Rectal smooth muscle tissue (tissue), 1 donor: ENCODE measurements around the gene GPX3.

Experiments used
- H3K27ac ChIP-seq: one replicate; pipeline ENCODE4 v1.7.0; 2013; ENCODE audit warnings: low read depth, low read length, inconsistent platforms
- H3K27me3 ChIP-seq: one replicate; pipeline ENCODE4 v1.7.0; 2013; ENCODE audit warnings: low read length; ENCODE audit not compliant: control insufficient read depth, insufficient read depth
- H3K36me3 ChIP-seq: one replicate; pipeline ENCODE4 v1.7.0; 2013; ENCODE audit warnings: low read length; ENCODE audit not compliant: control insufficient read depth, insufficient read depth
- H3K4me1 ChIP-seq: one replicate; pipeline ENCODE4 v1.7.0; 2013; ENCODE audit warnings: low read length; ENCODE audit not compliant: control insufficient read depth, insufficient read depth
- H3K4me3 ChIP-seq: one replicate; pipeline ENCODE4 v1.7.0; 2013; ENCODE audit warnings: low read length
- H3K9ac ChIP-seq: one replicate; pipeline ENCODE4 v1.7.0; 2013; ENCODE audit warnings: low read length

Gene GPX3, protein sequence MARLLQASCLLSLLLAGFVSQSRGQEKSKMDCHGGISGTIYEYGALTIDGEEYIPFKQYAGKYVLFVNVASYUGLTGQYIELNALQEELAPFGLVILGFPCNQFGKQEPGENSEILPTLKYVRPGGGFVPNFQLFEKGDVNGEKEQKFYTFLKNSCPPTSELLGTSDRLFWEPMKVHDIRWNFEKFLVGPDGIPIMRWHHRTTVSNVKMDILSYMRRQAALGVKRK

DNA sequence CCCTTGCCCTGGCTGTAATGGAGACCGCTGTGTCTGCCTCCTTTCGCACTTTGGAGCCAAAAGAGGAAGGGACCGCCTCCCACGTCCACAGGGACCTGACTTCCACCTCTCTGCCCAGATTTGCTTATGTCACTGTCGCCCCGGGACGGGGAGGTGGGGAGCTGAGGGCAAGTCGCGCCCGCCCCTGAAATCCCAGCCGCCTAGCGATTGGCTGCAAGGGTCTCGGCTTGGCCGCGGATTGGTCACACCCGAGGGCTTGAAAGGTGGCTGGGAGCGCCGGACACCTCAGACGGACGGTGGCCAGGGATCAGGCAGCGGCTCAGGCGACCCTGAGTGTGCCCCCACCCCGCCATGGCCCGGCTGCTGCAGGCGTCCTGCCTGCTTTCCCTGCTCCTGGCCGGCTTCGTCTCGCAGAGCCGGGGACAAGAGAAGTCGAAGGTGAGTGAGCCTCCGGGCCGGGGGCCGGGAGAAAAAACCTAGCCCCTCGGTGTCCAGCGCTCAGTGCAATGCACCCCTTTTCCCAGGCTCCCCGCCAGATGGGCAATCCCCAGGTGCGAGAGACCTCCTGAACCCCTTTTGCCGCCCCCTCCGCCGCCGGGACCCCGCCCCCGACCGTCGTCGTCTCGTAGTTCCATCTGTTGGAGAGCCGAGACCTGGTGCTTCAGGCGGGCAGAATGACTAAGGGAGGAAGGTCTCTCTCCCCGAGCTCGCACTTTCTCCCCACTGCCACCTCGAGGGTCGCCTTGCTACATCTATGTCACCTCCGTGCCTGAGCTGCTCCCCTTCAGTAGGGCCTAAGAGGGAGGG, at the start of gene GPX3:
TSS of gene GPX3 (plus strand) at position 288 of the 807 bp plus-strand sequence. CDS start at position 352, 64 bp downstream.
- H3K27ac ChIP-seq: peak within 1 kb of the TSS; percentile 19
- no peaks in the 10 kb centered on the region for H3K4me1 ChIP-seq
- H3K36me3 ChIP-seq: no peaks in the 10 kb centered on the region
- H3K4me3 ChIP-seq: peak within 1 kb of the TSS; percentile 76
- peak within 1 kb of the TSS; percentile 24 for H3K9ac ChIP-seq
- no peaks in the 10 kb centered on the region for H3K27me3 ChIP-seq

DNA sequence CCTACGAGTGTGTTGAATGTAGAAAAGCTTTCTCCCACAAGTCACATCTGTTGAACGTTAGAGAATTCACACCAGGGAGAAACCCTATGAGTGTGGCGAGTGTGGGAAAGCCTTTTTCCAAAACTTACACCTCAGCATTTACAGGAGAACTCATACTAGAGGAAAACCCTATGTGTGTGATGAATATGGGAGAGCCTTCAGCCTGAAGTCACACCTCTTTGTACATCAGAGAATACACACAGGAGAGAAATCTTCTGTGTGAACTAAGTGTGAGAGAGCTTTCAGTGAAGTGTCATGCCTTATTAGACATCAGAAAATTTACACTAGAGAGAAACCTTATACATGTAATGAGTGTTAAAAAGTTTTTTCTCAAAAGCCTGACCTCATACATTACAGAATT, 41.8 kb upstream of the GPX3 start:
- no peak overlapping the region for H3K4me3 ChIP-seq
- H3K27ac ChIP-seq: no peak overlapping the region
- no peaks in the 10 kb centered on the region for H3K4me1 ChIP-seq
- H3K27me3 ChIP-seq: no peaks in the 10 kb centered on the region
- no peak overlapping the region for H3K9ac ChIP-seq
- no peaks in the 10 kb centered on the region for H3K36me3 ChIP-seq

DNA sequence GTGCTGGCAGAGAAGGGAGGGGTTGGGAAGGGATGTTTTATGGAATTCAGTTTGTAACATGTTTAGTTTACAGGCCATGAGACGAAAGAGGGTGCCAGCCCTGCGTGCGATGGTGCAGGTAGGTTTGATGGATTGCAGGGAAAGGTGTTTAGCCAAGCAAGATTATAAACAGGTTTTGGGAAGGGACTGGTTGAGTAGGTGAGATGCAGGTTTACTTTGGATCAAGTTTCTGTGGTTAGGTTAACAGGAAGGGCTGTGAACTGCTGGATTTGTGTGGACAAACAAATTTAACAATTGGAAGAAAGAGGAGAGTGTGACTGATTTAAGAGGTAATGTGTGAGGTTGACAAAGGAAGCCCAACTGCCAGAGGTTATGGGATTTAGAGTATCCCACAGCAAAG, 32.6 kb upstream of the GPX3 start:
- no peaks in the 10 kb centered on the region for H3K4me1 ChIP-seq
- H3K9ac ChIP-seq: no peak overlapping the region
- H3K4me3 ChIP-seq: no peak overlapping the region
- no peak overlapping the region for H3K27ac ChIP-seq
- no peaks in the 10 kb centered on the region for H3K27me3 ChIP-seq
- H3K36me3 ChIP-seq: no peaks in the 10 kb centered on the region

DNA sequence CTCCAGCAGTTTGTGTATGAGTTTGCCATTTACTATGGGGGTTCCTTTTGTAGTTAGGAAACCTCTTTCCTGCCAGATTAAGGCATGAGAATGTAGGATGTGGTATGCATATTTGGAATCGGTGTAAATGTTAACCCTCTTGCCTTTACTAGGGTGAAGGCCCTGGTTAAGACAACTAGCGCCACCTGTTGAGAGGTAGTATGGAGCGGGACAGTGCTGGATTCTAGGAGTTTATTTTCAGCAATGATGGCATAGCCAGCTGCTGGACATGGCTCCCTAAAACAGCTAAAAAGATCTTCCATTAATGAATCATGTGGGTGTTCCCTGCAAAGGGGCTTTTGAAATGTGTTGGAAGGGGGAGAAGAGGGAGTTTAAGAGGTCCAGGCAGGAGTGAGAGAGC, 30.7 kb upstream of the GPX3 start:
- Histone ChIP-seq H3K9ac (no peak overlapping the region), H3K4me3 (no peak overlapping the region)

DNA sequence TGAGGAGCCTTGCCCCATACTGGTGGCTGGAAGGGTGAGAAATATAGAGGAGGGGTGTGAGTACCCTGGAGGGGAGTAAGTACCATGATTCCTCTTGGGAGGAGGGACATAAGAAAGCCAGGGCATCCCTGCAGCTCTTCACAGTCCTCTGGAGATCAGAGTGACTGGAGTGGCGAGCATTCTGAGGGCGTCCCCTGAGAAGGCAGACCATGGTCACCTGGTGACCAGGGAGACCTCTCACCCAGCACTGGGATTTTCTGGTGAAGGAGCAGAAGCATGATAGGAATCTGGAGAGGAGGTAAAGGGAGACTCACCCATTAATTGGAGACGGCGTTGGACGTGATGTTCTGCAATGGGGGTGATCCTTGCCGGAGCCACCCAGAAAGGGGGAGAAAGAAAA, 27.7 kb upstream of the GPX3 start:
- H3K9ac ChIP-seq: no peak overlapping the region
- no peak overlapping the region for H3K27ac ChIP-seq
- H3K4me3 ChIP-seq: no peak overlapping the region
- no peaks in the 10 kb centered on the region for H3K27me3 ChIP-seq
- H3K36me3 ChIP-seq: no peaks in the 10 kb centered on the region
- H3K4me1 ChIP-seq: no peaks in the 10 kb centered on the region

More for the DNA sequence above, 30.7 kb upstream of the GPX3 start:
- H3K27me3 ChIP-seq: no peaks in the 10 kb centered on the region
- H3K36me3 ChIP-seq: no peaks in the 10 kb centered on the region
- no peaks in the 10 kb centered on the region for H3K4me1 ChIP-seq
- no peak overlapping the region for H3K27ac ChIP-seq

DNA sequence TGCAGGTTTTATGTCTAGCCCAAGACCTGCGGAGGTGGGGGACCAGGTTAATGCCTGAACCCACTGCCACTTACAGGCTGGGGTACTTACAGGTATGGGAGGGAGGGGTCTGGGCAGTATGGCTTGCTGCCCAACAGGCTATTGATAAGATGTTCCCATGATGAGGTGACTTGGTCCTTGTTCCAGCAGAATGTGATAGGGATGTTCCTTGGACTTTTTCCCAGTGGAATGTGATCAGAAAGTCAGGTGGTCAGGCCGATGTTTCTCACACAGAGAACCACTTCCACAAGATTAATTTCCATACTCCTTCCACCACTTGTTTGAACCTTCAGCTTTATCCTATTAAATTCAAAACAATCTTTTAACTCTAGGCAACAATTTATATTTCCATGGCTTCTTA, 27.0 kb upstream of the GPX3 start:
- H3K4me1 ChIP-seq: no peaks in the 10 kb centered on the region
- H3K27me3 ChIP-seq: no peaks in the 10 kb centered on the region
- H3K4me3 ChIP-seq: no peak overlapping the region
- no peaks in the 10 kb centered on the region for H3K36me3 ChIP-seq
- H3K9ac ChIP-seq: no peak overlapping the region
- H3K27ac ChIP-seq: no peak overlapping the region

DNA sequence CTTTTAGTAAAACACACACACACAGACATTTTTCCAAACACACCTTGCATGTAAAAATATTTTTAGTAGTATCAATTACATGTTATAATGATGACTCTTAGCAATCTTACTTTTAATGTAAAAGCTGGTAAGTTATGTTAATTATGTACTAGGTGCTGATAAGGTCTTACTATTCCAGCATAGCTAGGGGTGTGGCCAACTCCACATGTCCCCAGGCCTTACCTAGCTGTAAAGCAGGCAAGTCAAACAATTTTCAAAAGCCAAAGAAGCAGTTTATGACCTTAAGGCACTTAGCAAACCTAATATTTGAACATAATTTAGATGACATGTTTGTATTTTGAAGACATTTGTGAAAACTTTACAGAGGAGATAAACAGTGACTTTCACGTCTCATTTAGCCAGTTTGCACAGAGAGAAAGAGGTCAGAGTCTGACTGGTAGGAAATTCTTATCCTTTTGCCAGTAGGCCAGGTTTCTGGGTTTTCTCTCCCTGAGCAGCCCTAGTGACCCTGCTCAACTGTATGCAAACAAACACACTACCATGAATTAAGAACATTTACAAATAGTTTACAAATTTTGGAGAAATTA, 26.5 kb upstream of the GPX3 start:
- H3K4me3 ChIP-seq: no peak overlapping the region
- H3K4me1 ChIP-seq: no peaks in the 10 kb centered on the region
- H3K9ac ChIP-seq: no peak overlapping the region
- no peaks in the 10 kb centered on the region for H3K27me3 ChIP-seq
- no peak overlapping the region for H3K27ac ChIP-seq
- no peaks in the 10 kb centered on the region for H3K36me3 ChIP-seq

DNA sequence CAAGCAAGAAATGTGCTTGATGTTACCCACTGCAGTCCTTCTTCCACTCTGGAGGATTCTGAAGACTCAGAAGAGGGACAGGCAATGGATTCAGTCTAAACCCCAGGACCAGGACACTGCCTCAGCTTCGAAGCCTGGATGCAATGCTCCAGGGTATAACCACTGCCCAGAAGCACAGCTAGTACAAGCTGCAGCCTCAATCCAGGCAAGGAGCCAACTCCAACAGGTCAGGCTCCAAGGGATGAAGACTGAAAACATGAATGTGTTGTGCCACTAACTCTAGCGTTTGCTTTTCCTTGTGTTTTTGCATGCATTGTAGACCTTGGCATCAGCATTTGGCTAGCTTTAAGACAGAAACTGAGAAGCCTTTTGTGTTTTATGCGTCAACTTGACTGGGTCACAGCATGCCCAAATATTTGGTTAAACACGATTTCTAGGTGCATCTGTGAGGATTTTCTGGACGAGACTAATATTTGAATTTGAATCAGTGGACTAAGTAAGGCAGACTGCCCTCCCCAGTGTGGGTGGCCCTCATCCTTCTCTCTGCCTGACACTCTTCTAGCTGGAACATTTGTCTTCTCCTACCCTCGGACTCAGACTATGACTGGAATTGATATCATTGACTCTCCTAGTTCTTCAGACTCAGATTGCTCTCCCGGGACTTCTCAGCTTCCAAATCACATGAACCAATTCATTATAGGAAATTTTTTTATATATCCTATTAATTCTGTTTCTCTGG, 20.5 kb upstream of the GPX3 start:
- no peaks in the 10 kb centered on the region for H3K27me3 ChIP-seq
- H3K9ac ChIP-seq: no peak overlapping the region
- H3K4me1 ChIP-seq: peaks cover 2% of the 10 kb centered on the region
- H3K36me3 ChIP-seq: no peaks in the 10 kb centered on the region
- H3K4me3 ChIP-seq: no peak overlapping the region
- H3K27ac ChIP-seq: no peak overlapping the region

DNA sequence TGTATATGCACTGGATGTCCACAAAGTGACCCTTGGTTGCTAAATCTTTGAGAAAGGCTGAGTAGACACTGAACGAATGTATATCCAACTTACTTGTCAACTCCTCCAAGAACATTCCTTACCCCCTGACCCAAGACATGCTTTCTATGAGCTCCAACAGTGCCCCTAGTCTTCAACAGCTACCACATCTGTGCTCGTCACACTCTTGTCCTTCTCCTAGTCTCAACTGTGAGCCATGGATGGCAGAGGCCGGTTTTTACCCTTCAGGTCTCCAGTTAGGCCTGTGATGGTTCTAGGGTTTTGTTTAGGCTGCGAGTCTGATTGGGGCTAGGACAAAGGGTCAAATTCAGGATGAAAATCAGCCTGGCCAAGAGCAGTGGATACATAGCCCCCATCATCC, 19.0 kb upstream of the GPX3 start:
- Histone ChIP-seq H3K4me3 (no peak overlapping the region), H3K36me3 (no peaks in the 10 kb centered on the region), H3K27ac (no peak overlapping the region), H3K9ac (no peak overlapping the region), H3K4me1 (peaks cover 12% of the 10 kb centered on the region), H3K27me3 (no peaks in the 10 kb centered on the region)

DNA sequence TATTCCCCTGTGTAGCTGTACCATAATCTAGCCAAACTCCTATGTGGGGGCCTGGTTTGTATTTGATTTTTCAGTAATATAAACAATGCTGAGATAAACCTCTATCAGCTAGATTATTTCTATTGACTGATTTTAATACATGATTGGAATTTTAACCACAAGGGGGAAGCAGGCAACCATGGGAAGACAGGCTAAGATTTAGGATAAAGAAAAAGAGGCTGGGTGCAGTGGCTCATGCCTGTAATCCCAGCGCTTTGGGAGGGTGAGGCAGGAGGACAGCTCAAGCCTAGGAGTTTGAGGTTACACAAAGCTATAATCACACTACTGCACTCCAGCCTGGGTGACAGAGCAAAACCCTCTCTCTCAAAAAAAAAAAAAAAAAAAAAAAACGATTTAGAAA, 18.1 kb upstream of the GPX3 start:
- peaks cover 19% of the 10 kb centered on the region for H3K4me1 ChIP-seq
- H3K27ac ChIP-seq: no peak overlapping the region
- H3K27me3 ChIP-seq: no peaks in the 10 kb centered on the region
- no peak overlapping the region for H3K9ac ChIP-seq
- H3K36me3 ChIP-seq: no peaks in the 10 kb centered on the region
- no peak overlapping the region for H3K4me3 ChIP-seq

DNA sequence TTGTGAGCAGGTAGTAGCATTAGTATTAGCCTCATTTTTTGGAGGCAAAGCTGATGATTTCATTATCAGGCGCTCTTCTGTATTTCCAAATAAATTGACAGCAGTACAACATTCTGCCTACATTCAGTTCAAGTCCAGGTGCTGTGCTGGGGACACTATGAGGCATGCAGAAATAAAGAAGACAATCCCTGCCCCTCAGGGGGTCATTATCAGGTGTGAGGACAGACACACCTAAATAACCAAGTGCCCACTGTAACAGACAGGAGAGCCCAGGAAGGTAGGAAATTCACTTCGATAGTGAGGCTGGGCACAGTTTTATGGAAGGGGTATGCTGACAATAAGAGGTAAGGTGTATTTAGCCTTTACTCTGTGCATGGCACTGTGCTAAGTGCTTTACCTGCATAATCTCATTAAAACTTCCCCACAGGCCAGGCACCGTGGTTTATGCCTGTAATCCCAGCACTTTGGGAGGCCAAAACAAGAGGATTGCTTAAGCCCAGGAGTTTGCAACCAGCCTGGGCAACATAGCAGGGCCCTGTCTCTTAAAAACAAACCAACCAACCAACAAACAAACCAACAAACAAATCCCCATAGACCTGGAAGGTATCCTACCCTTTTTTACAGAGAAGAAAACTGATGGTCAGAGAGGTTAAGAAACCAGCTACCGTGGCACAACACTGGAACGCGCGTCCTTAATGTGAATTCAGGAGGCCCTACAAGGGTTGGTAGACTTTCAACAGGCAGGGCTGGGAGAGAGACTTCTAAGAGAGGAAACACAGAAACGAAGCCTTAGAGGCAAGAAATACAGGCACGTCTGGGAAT, 17.5 kb upstream of the GPX3 start:
- no peak overlapping the region for H3K9ac ChIP-seq
- H3K27ac ChIP-seq: no peak overlapping the region
- no peaks in the 10 kb centered on the region for H3K36me3 ChIP-seq
- H3K27me3 ChIP-seq: no peaks in the 10 kb centered on the region
- H3K4me1 ChIP-seq: peaks cover 19% of the 10 kb centered on the region
- no peak overlapping the region for H3K4me3 ChIP-seq

DNA sequence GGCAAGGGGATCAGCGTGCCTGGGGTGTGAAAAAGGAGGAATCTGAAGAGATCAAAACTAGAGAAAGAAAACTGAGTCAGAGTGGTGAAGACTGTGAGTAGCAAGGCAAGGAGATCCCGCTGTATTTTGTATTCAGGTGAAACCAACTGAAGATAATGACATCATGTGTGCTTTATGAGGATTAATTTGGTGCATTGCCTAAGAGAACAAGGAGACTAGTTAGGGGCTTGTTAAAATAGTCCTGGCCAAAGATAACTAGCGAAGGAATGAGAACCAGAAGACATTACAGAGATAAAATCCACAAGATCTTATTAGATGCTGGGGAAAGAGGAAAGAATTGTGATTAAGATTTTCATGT, 16.9 kb upstream of the GPX3 start:
- Histone ChIP-seq H3K36me3 (no peaks in the 10 kb centered on the region), H3K4me3 (no peak overlapping the region), H3K27me3 (no peaks in the 10 kb centered on the region), H3K4me1 (peaks cover 19% of the 10 kb centered on the region), H3K27ac (no peak overlapping the region), H3K9ac (no peak overlapping the region)
